ENCODE results near the gene LRRC17. TPM values are rescaled to one million over a fixed set of nuclear protein-coding genes. Genes with fewer than 3 reads are reported as not detected.

Gene LRRC17
- total RNA-seq, 1 donor: 0.10 TPM

Other genes starting within 250 kb of the LRRC17 start
- 7.9 TPM for gene POLR2J2, start 241.3 kb upstream of the LRRC17 start, total RNA-seq
- 4.1 TPM for gene FAM185A, start 164.0 kb upstream of the LRRC17 start, total RNA-seq
- 1.9 TPM for gene FBXL13, start 161.8 kb downstream of the LRRC17 start, total RNA-seq
- 8.6 TPM for gene ARMC10, start 162.1 kb downstream of the LRRC17 start, total RNA-seq
- 2.1 TPM for gene NAPEPLD, start 236.1 kb downstream of the LRRC17 start, total RNA-seq

Data from mononuclear cell (primary cell).